Measurements from ENCODE around the gene ZMYND10. TPM values are rescaled to one million over a fixed set of nuclear protein-coding genes. Genes with fewer than 3 reads are reported as not detected.

ZMYND10 gene
- total RNA-seq, 1 donor, result 2.9 TPM

DNA sequence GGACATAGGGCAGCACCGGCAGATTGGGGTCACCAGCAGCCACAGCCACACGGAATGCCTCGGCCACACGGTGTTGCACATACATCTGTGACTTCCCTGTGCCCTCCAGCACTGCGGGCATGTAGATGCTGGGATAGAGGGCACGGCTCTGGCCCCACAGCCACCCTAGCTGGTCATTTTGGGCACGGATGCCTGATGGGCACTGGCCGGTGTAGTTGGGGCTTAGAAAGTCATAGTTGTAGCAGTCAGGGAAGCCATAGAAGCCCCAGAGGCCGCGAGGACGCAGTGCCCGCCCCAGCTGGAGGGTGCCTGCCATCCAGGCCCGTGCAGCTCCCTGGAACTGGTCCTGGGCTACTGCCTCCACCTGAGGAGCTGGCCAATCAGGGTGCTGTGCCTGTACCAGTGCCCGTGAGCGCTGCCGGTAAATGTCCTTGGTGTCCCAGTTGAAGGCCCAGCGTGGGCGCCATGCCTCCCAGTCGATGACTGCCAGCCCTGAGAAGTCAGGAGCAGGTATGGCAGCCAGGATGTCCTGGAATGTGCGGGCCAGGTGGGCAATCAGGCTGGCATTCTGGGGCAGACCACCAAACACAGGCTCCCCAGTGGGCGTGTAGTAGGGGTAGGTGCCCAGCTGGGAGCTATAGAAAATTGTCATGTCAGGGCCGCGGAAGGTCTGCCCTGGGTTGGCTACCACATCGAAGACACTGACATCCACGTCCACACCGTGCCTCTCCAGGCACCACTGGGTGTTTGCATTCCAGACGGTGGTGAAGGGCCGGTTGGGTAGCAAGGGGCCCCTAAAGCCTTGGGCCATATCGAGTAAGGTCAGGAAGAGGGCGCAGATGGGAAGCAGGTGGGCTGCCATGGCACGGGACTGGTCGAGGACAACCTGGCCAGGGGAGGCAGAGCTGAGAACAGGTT is 43.2 kb downstream of the ZMYND10 start:
- no peak for DNase-seq (ENCODE audit: insufficient read length, low spot score, missing footprints)
- peaks cover 12% of the 10 kb centered on the region for H3K79me2 ChIP-seq (ENCODE audit: insufficient read depth, low read length)
- no peak overlapping the region for H3K27ac ChIP-seq (ENCODE audit: low read depth, low read length)
- no peaks in the 10 kb centered on the region for H3K9me3 ChIP-seq (ENCODE audit: low read depth, low read length)
- peaks cover 21% of the 10 kb centered on the region for H3K4me1 ChIP-seq (ENCODE audit: insufficient read depth, low read length)
- H3K4me3 ChIP-seq (ENCODE audit: insufficient read depth, low read length), result no peak overlapping the region
- H3K36me3 ChIP-seq (ENCODE audit: insufficient read depth, low read length), result no peaks in the 10 kb centered on the region
- H4K20me1 ChIP-seq (ENCODE audit: insufficient read depth, low read length), result no peaks in the 10 kb centered on the region
- no peaks in the 10 kb centered on the region for H3K27me3 ChIP-seq (ENCODE audit: insufficient read depth, low read length)
- TF ChIP-seq, protein P1, sequence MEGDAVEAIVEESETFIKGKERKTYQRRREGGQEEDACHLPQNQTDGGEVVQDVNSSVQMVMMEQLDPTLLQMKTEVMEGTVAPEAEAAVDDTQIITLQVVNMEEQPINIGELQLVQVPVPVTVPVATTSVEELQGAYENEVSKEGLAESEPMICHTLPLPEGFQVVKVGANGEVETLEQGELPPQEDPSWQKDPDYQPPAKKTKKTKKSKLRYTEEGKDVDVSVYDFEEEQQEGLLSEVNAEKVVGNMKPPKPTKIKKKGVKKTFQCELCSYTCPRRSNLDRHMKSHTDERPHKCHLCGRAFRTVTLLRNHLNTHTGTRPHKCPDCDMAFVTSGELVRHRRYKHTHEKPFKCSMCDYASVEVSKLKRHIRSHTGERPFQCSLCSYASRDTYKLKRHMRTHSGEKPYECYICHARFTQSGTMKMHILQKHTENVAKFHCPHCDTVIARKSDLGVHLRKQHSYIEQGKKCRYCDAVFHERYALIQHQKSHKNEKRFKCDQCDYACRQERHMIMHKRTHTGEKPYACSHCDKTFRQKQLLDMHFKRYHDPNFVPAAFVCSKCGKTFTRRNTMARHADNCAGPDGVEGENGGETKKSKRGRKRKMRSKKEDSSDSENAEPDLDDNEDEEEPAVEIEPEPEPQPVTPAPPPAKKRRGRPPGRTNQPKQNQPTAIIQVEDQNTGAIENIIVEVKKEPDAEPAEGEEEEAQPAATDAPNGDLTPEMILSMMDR (IDR thresholded peaks at IDR 0.05; ENCODE audit: extremely low read depth, low read depth, low read length), result no peak
- no peak overlapping the region for H3K4me2 ChIP-seq (ENCODE audit: insufficient read depth, low read length)
- no peak overlapping the region for H2AFZ ChIP-seq (ENCODE audit: low read length)

DNA sequence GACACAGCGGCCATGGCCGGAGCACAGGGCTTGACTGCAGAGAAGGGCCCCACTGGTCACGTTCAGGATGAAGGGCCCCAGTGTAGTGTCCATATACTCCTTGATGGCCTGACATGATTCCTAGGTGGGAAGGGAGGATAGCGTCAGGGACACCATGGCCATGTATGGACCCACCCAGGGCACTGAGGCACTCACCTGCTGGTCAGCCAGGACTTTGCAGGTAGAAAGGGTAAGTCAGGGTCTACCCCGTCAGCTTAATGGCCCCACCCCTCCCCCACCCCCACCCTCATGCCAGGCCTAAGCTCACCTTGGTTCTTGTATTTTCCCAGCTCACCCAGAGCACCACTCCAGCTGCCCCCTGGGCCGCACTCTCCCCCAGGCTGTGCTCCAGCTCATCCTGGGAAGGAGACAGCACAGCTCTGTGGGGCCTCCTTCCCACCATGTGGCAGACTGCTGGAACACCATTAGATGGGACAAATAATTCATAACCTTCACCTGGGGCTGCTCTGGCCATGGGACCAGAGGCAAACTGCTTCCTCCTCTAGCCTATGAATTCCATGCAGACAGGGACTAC is 44.8 kb downstream of the ZMYND10 start:
- Histone ChIP-seq H3K36me3 (ENCODE audit: insufficient read depth, low read length) (no peaks in the 10 kb centered on the region), H3K4me2 (ENCODE audit: insufficient read depth, low read length) (peak overlapping the region; percentile 85), H2AFZ (ENCODE audit: low read length) (no peak overlapping the region), H4K20me1 (ENCODE audit: insufficient read depth, low read length) (no peaks in the 10 kb centered on the region), H3K79me2 (ENCODE audit: insufficient read depth, low read length) (peaks cover 12% of the 10 kb centered on the region), H3K9me3 (ENCODE audit: low read depth, low read length) (no peaks in the 10 kb centered on the region), H3K4me1 (ENCODE audit: insufficient read depth, low read length) (peaks cover 21% of the 10 kb centered on the region), H3K27ac (ENCODE audit: low read depth, low read length) (peak overlapping the region; percentile 85), H3K27me3 (ENCODE audit: insufficient read depth, low read length) (no peaks in the 10 kb centered on the region), H3K4me3 (ENCODE audit: insufficient read depth, low read length) (peak overlapping the region; percentile 78)
- DNase-seq (ENCODE audit: insufficient read length, low spot score, missing footprints), result no peak
- TF ChIP-seq, protein P1 (IDR thresholded peaks at IDR 0.05; ENCODE audit: extremely low read depth, low read depth, low read length), result no peak

DNA sequence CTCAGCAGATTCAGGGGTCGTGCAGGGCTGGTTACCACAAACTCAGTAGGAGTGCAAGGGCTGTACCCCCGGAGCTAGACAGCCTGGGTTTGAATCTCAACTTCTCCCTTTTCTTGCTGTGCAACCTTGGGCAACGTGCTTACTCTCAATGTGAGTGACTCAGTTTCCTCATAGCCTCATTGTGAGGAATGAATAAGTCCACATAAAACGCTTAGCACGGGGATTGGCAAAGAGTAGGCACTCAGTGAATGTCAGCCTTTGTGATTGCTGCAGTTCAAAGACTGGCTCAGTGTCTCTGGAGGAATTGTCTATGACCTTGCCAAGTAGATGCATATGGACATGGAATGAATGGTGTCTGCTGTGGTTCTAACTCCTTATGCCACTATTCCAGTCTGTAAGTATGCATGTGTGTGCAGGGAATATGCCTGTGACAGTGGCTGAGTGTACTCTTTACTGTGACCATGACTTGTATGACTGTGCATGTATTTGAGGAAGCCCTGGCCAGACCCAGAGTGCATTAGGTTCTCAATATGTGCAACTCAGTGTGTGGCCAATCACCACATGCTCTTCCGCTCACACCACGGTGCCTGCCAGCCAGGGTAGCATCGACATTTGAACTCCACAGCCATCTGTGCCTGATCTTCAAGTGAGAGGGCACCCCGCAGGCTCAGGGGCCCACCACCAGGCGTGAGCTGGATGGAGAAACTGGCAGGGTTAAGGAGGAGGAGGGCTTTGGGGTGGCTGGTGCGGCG is 45.4 kb downstream of the ZMYND10 start:
- Histone ChIP-seq H3K4me1 (ENCODE audit: insufficient read depth, low read length) (peaks cover 21% of the 10 kb centered on the region), H3K4me2 (ENCODE audit: insufficient read depth, low read length) (peak overlapping the region; percentile 85), H3K79me2 (ENCODE audit: insufficient read depth, low read length) (peaks cover 12% of the 10 kb centered on the region), H3K27ac (ENCODE audit: low read depth, low read length) (peak overlapping the region; percentile 85), H3K36me3 (ENCODE audit: insufficient read depth, low read length) (no peaks in the 10 kb centered on the region), H3K27me3 (ENCODE audit: insufficient read depth, low read length) (no peaks in the 10 kb centered on the region), H3K9me3 (ENCODE audit: low read depth, low read length) (no peaks in the 10 kb centered on the region), H2AFZ (ENCODE audit: low read length) (peak overlapping the region; percentile 85), H4K20me1 (ENCODE audit: insufficient read depth, low read length) (no peaks in the 10 kb centered on the region), H3K4me3 (ENCODE audit: insufficient read depth, low read length) (peak overlapping the region; percentile 78)
- TF ChIP-seq, protein P1 (IDR thresholded peaks at IDR 0.05; ENCODE audit: extremely low read depth, low read depth, low read length), result no peak
- peak; percentile 89 for DNase-seq (ENCODE audit: insufficient read length, low spot score, missing footprints)

- Histone ChIP-seq H3K27ac (ENCODE audit: low read depth, low read length) (peak overlapping the region; percentile 85), H3K4me3 (ENCODE audit: insufficient read depth, low read length) (peak overlapping the region; percentile 78), H3K36me3 (ENCODE audit: insufficient read depth, low read length) (no peaks in the 10 kb centered on the region), H2AFZ (ENCODE audit: low read length) (peak overlapping the region; percentile 85), H3K27me3 (ENCODE audit: insufficient read depth, low read length) (no peaks in the 10 kb centered on the region), H3K9me3 (ENCODE audit: low read depth, low read length) (no peaks in the 10 kb centered on the region), H3K4me1 (ENCODE audit: insufficient read depth, low read length) (peaks cover 21% of the 10 kb centered on the region), H3K4me2 (ENCODE audit: insufficient read depth, low read length) (peak overlapping the region; percentile 85), H3K79me2 (ENCODE audit: insufficient read depth, low read length) (peaks cover 12% of the 10 kb centered on the region), H4K20me1 (ENCODE audit: insufficient read depth, low read length) (no peaks in the 10 kb centered on the region)
- no peak for DNase-seq (ENCODE audit: insufficient read length, low spot score, missing footprints)
- TF ChIP-seq, protein P1 (IDR thresholded peaks at IDR 0.05; ENCODE audit: extremely low read depth, low read depth, low read length), result no peak
These were observed 45.9 kb downstream of the ZMYND10 start for GRCh38 chr3:50299638-50299928.
